Prostate gland (tissue), 2 donors: ENCODE data around the gene SRRM2.

Experiments
- CTCF ChIP-seq, 4 experiments: fragments of 200-600 bp in 2 of 4; fragments of 450-650 bp in 2 of 4; sonication (generic) in 2 of 4; IDR thresholded peaks; 1 replicate in 3 of 4; 2 replicates in 1 of 4; pipeline ENCODE4 v1.5.1; 2016 to 2019; ENCODE audit warnings: antibody characterized with exemption in 4 of 4, mild to moderate bottlenecking in 2 of 4, moderate library complexity in 2 of 4
- POLR2A ChIP-seq: fragments of 450-650 bp; IDR thresholded peaks from one replicate; pipeline ENCODE4 v1.6.1; 2016; ENCODE audit warnings: antibody characterized with exemption, mild to moderate bottlenecking

GRCh38 chr16:2811703-2812471 lies 59.4 kb downstream of the SRRM2 start:
- no peak for TF ChIP-seq POLR2A
- TF ChIP-seq CTCF (IDR thresholded peaks at IDR 0.05), result no peak
